NT2/D1 (cell line): Measurements from ENCODE around the gene PIP4K2C.

Experiments
- DNase-seq: peaks from one replicate; pipeline ENCODE4 v3.0.0-alpha.2; 2011; ENCODE audit warnings: low read depth, low spot score
- H3K27me3 ChIP-seq: 2 replicates; pipeline ENCODE4 v1.6.0; 2011; ENCODE audit warnings: mild to moderate bottlenecking; ENCODE audit not compliant: insufficient read length, insufficient read depth
- H3K36me3 ChIP-seq: 2 replicates; pipeline ENCODE4 v1.6.1; 2011; ENCODE audit warnings: mild to moderate bottlenecking, low read length, mixed read lengths; ENCODE audit not compliant: insufficient read depth, insufficient read length
- H3K4me1 ChIP-seq: 2 replicates; pipeline ENCODE4 v1.5.1; 2011; ENCODE audit not compliant: insufficient read depth, insufficient read length
- H3K4me3 ChIP-seq: 2 replicates; pipeline ENCODE4 v1.5.1; 2011; ENCODE audit warnings: low read depth; ENCODE audit not compliant: insufficient read length
- H3K9ac ChIP-seq: 2 replicates; pipeline ENCODE4 v1.6.0; 2011; ENCODE audit warnings: low read depth; ENCODE audit not compliant: insufficient read length
- H3K9me3 ChIP-seq: 2 replicates; pipeline ENCODE4 v1.5.1; 2011; ENCODE audit warnings: mild to moderate bottlenecking, low read length; ENCODE audit not compliant: insufficient read depth
- SUZ12 ChIP-seq: IDR thresholded peaks from 2 replicates; pipeline ENCODE4 v1.6.1; 2011; ENCODE audit not compliant: insufficient read length, insufficient read depth; ENCODE audit errors: extremely low read depth
- YY1 ChIP-seq: IDR thresholded peaks from 2 replicates; pipeline ENCODE4 v1.6.1; 2011; ENCODE audit not compliant: insufficient read length, insufficient read depth
- ZNF274 ChIP-seq: IDR thresholded peaks from 2 replicates; pipeline ENCODE4 v1.6.1; 2011; ENCODE audit warnings: mild to moderate bottlenecking, low read depth, low read length

The PIP4K2C gene

DNA sequence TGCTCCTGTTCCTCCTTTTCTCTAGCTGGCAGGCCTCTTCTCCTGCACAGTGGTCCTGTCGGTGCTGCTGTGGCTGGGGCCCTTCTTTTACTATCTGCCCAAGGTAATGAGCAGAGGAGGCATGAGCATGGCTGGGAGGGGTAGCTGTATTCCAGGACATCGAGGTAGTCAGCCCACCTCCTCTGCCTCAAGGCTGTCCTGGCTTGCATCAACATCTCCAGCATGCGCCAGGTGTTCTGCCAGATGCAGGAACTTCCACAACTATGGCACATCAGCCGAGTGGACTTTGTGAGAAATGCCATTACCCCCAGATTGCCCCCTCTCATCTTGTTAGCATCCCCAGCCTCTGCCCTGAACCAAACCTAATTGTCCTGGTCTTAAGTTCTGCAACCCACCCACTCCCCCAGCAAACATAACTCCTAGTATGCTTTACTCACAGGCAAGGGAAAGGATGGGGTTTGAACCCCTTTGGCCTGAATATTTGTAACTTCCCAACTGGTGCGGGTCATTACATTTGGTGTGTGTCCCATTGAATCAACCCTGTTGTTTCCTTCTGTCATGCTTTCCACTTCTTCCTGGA is 32.9 kb downstream of the PIP4K2C start:
- Histone ChIP-seq H3K4me3 (no peak overlapping the region), H3K9me3 (no peaks in the 10 kb centered on the region), H3K36me3 (peaks cover 69% of the 10 kb centered on the region), H3K27me3 (no peaks in the 10 kb centered on the region), H3K9ac (no peak overlapping the region), H3K4me1 (peaks cover 3% of the 10 kb centered on the region)
- TF ChIP-seq ZNF274 = no peak
- no peak for TF ChIP-seq YY1
- TF ChIP-seq SUZ12 = no peak
- DNase-seq = no peak

GRCh38 chr12:57624441-57625220 is 33.6 kb downstream of the PIP4K2C start:
- Histone ChIP-seq H3K9me3 (no peaks in the 10 kb centered on the region), H3K27me3 (no peaks in the 10 kb centered on the region), H3K4me3 (no peak overlapping the region), H3K36me3 (peaks cover 66% of the 10 kb centered on the region), H3K4me1 (peaks cover 3% of the 10 kb centered on the region), H3K9ac (no peak overlapping the region)
- no peak for TF ChIP-seq YY1
- DNase-seq = no peak

DNA sequence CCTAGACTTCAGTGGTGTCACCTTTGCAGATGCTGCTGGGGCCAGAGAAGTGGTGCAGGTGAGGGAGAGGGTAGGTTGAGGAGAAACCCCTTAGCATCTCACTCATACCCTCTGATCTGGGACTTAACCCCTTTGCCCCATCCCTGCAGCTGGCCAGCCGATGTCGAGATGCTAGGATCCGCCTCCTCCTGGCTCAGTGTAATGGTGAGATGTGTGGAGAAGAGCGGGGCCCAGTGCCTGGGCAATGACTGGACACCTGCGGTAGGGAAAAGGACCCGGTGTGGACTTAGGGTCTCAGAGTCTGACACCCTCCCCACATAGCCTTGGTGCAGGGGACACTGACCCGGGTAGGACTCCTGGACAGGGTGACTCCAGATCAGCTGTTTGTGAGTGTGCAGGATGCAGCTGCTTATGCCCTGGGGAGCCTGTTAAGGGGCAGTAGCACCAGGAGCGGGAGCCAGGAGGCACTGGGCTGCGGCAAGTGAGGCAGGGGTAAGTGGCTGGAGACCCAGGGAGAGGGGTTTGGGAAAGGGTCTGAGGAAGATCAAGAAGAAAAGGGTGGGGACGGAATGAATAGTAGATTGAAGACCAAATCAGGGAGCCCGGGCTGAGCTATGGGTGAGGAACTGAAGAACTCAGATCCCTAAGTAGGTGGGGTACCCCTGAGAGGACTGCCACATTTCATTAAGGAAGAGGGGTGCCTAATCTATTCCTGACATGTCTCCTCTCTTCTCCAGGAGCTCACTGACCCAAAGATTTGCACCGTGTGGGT is 34.5 kb downstream of the PIP4K2C start:
- Histone ChIP-seq H3K36me3 (peaks cover 71% of the 10 kb centered on the region), H3K27me3 (peaks cover 8% of the 10 kb centered on the region), H3K4me1 (peaks cover 3% of the 10 kb centered on the region), H3K9ac (no peak overlapping the region), H3K9me3 (no peaks in the 10 kb centered on the region), H3K4me3 (no peak overlapping the region)
- TF ChIP-seq ZNF274 = no peak
- no peak for TF ChIP-seq SUZ12
- no peak for TF ChIP-seq YY1
- DNase-seq = no peak

DNA sequence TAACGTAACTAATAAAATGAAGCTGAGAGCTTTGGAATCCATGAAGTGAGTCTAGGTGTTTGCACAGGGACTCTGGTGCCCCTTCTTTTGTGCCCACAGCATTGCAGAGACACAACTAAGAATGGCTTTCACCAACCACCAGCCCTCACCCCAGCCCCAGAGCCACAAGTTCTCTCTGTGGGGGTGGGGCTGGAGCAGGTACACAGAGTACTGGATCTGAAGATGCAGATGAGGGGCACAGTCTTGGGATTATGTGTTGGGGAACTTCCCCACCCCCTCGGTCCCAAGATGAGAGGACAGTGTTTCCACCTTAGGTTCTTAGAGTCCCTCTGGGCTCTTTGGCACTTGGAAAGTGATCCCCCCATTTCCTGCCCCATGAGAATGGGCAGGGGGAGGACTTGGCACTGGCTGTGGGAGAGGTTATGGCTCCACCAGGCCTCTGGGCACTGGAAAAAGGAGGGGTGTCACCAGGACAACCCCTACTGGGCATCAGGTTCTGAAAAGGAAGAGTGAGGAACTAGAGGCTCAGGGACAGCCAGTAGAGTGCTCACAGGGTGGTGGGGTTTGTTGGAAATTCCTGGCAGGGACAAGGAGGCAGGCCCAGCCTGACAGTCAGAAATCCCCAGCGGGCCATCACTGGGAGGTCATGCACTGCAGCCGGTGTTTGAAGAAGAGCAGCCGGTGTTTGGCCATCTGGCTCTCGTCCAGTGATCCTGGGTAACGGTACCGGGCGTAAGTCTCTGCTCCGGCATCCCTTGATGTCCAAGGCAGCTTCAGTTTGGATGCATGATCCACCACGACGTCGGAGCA is 35.3 kb downstream of the PIP4K2C start:
- Histone ChIP-seq H3K4me1 (peaks cover 6% of the 10 kb centered on the region), H3K9ac (no peak overlapping the region), H3K27me3 (peaks cover 17% of the 10 kb centered on the region), H3K4me3 (no peak overlapping the region), H3K36me3 (peaks cover 75% of the 10 kb centered on the region), H3K9me3 (no peaks in the 10 kb centered on the region)
- TF ChIP-seq YY1 (no peak), ZNF274 (no peak), SUZ12 (no peak)
- DNase-seq = no peak

- Histone ChIP-seq H3K27me3 (peaks cover 23% of the 10 kb centered on the region), H3K9me3 (no peaks in the 10 kb centered on the region), H3K9ac (no peak overlapping the region), H3K4me1 (peaks cover 5% of the 10 kb centered on the region), H3K36me3 (peaks cover 72% of the 10 kb centered on the region), H3K4me3 (no peak overlapping the region)
- TF ChIP-seq ZNF274 (no peak), SUZ12 (no peak), YY1 (no peak)
- no peak for DNase-seq
Observed at GRCh38 chr12:57626921-57627445, 36.0 kb downstream of the PIP4K2C start.

DNA sequence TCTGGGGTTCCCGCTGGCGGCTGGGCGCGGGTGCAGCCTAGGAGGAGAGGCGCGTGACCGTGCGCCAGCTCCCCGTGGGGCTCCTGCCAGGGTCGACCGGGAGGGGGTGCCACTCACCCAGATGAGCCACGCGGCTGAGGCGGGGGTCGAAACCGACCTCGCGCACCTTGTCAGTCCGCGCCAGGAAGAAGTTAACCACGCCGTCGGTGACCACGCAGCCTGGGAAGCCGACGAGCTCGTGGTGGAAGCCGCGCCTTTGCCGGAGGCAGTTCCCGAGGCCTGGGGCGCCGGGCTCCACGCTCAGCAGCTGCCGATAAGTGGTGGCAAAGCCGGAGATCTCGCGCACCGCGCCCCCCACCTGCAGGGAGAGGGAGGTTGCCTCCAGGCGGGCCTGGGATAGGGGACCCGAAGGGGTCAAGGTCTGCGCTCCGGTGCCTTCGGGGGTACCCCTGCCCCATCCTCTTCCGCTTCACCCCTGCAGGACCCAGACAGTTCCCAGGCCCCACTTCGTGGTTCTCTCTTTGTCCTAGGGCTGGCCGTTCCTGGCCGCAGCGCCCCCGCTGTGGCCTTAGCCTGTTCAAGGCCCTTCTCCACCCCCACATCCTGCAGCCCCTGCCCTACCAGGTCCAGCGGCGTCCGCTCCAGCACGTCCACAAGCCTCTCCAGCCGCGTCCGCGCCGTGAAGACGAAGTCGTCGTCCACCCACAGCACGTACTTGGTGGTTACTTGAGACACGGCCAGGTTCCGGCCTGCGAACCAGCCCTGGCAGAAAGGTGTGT is 36.7 kb downstream of the PIP4K2C start:
- H3K4me3 ChIP-seq = no peak overlapping the region
- peaks cover 5% of the 10 kb centered on the region for H3K4me1 ChIP-seq
- no peak overlapping the region for H3K9ac ChIP-seq
- peaks cover 28% of the 10 kb centered on the region for H3K27me3 ChIP-seq
- peaks cover 67% of the 10 kb centered on the region for H3K36me3 ChIP-seq
- no peak for DNase-seq
- TF ChIP-seq SUZ12 (no peak), YY1 (no peak), ZNF274 (no peak)
- H3K9me3 ChIP-seq = no peaks in the 10 kb centered on the region
